ENCODE data around the gene PLP2.

PLP2 gene

GRCh38 chrX:49212209-49212608 lies 40.5 kb downstream of the PLP2 start:
- DNase-seq, result no peak

- DNase-seq, result no peak
Observed at GRCh38 chrX:49212861-49213260, 41.2 kb downstream of the PLP2 start.

GRCh38 chrX:49214416-49214815 lies 42.7 kb downstream of the PLP2 start:
- no peak for DNase-seq

GRCh38 chrX:49214996-49215526 lies 43.4 kb downstream of the PLP2 start:
- DNase-seq, result no peak

- no peak for DNase-seq
Observed at GRCh38 chrX:49220100-49220499, 48.4 kb downstream of the PLP2 start.

GRCh38 chrX:49221868-49222267 lies 50.2 kb downstream of the PLP2 start:
- no peak for DNase-seq

Data from EL (cell line).